Muscle layer of duodenum (tissue), 2 donors: ENCODE data around the gene FBLN5.
"Not testable (repeated sequence)": the region's sequence is repeated elsewhere in the genome, so short reads cannot be mapped to it uniquely, and the experiment has no call there.

Source experiments
- H3K27ac ChIP-seq: one replicate; pipeline ENCODE4 v1.7.0; 2013; ENCODE audit warnings: mild to moderate bottlenecking, low read length
- H3K27me3 ChIP-seq: one replicate; pipeline ENCODE4 v1.7.0; 2013; ENCODE audit warnings: low read depth, mild to moderate bottlenecking, control low read depth, low read length
- H3K36me3 ChIP-seq, 2 donors: one replicate each; pipeline ENCODE4 v1.7.0; 2013; ENCODE audit warnings: low read length in 2 of 2, control low read depth in 1 of 2, mild to moderate bottlenecking in 1 of 2; ENCODE audit not compliant: insufficient read depth in 2 of 2, control insufficient read depth in 1 of 2
- H3K4me1 ChIP-seq, 2 donors: one replicate each; pipeline ENCODE4 v1.7.0; 2013; ENCODE audit warnings: low read length in 2 of 2, mild to moderate bottlenecking in 2 of 2, control low read depth in 1 of 2, moderate library complexity in 1 of 2; ENCODE audit not compliant: insufficient read depth in 2 of 2, control insufficient read depth in 1 of 2
- H3K4me3 ChIP-seq, 2 donors: one replicate each; pipeline ENCODE4 v1.7.0; 2013; ENCODE audit warnings: low read length in 2 of 2, low read depth in 1 of 2, mild to moderate bottlenecking in 1 of 2
- H3K9me3 ChIP-seq, 2 donors: one replicate each; pipeline ENCODE4 v1.7.0; 2013; ENCODE audit warnings: low read length in 2 of 2, control low read depth in 1 of 2, mild to moderate bottlenecking in 1 of 2; ENCODE audit not compliant: control insufficient read depth in 1 of 2
- donor health status: healthy.

Gene FBLN5

GRCh38 chr14:91858536-91859275, 88.8 kb downstream of the FBLN5 start:
- H3K4me1 ChIP-seq = no peaks in the 10 kb centered on the region
- H3K4me3 ChIP-seq = no peak overlapping the region
- H3K27ac ChIP-seq = no peak overlapping the region
- H3K27me3 ChIP-seq = no peaks in the 10 kb centered on the region
- H3K9me3 ChIP-seq = no peaks in the 10 kb centered on the region
- H3K36me3 ChIP-seq = no peaks in the 10 kb centered on the region

DNA sequence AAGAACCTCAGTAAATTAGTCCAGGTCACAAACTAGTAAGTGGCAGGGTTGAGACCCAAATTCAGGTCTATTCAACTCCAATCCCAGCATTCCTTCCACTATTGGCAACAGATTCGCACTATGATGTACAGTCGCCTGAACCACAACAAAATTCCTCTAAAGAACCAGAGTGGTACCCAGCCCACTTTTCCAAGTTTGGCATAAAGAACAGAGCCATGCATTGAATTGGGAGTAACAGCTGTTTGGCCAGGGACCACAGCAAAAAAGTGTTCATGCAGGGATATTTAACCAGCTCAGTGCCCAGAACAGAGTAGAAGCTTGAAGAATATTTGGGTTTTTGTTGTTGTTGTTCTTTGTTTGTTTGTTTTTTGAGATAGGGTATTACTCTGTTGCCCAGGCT, 89.9 kb downstream of the FBLN5 start:
- Histone ChIP-seq H3K4me3 (no peak overlapping the region), H3K27me3 (no peaks in the 10 kb centered on the region), H3K27ac (no peak overlapping the region), H3K4me1 (no peaks in the 10 kb centered on the region), H3K9me3 (no peaks in the 10 kb centered on the region), H3K36me3 (no peaks in the 10 kb centered on the region)

GRCh38 chr14:91854327-91854934, 93.1 kb downstream of the FBLN5 start:
- Histone ChIP-seq H3K9me3 (no peaks in the 10 kb centered on the region), H3K27ac (no peak overlapping the region)

GRCh38 chr14:91851563-91851962, 95.9 kb downstream of the FBLN5 start:
- Histone ChIP-seq H3K4me1 (no peaks in the 10 kb centered on the region), H3K9me3 (no peaks in the 10 kb centered on the region), H3K27ac (no peak overlapping the region), H3K36me3 (no peaks in the 10 kb centered on the region), H3K27me3 (no peaks in the 10 kb centered on the region), H3K4me3 (no peak overlapping the region)

More at GRCh38 chr14:91854327-91854934, 93.1 kb downstream of the FBLN5 start:
- no peaks in the 10 kb centered on the region for H3K36me3 ChIP-seq
- H3K4me1 ChIP-seq = no peaks in the 10 kb centered on the region
- H3K4me3 ChIP-seq = no peak overlapping the region
- no peaks in the 10 kb centered on the region for H3K27me3 ChIP-seq

GRCh38 chr14:91848504-91849001, 98.9 kb downstream of the FBLN5 start:
- no peaks in the 10 kb centered on the region for H3K4me1 ChIP-seq
- H3K36me3 ChIP-seq = no peaks in the 10 kb centered on the region
- H3K27me3 ChIP-seq = no peaks in the 10 kb centered on the region
- H3K9me3 ChIP-seq = no peaks in the 10 kb centered on the region
- no peak overlapping the region for H3K27ac ChIP-seq
- no peak overlapping the region for H3K4me3 ChIP-seq

DNA sequence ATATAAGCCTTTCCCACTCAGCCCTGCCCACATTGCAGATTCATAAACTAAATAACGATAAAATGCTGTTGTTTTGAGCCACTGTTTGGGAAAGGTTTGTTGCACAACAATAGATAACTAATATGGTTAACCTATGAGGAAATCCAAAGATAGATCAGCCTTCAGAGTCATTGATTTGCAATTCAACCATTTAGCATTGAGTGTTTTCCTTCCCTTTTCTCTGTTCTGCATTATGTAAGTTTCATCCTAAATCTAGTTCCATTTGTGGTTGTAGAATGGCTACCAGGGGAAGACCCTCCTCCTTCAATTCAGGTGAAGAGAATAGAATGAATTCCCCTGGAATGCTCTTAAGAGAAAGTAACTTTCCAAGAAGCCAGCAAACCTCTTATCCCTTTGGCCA, 99.8 kb downstream of the FBLN5 start:
- Histone ChIP-seq H3K27ac (no peak overlapping the region), H3K4me1 (no peaks in the 10 kb centered on the region), H3K36me3 (no peaks in the 10 kb centered on the region), H3K9me3 (no peaks in the 10 kb centered on the region), H3K4me3 (no peak overlapping the region), H3K27me3 (no peaks in the 10 kb centered on the region)

GRCh38 chr14:91845652-91846051, 101.8 kb downstream of the FBLN5 start:
- Histone ChIP-seq H3K36me3 (no peaks in the 10 kb centered on the region), H3K27ac (no peak overlapping the region), H3K27me3 (no peaks in the 10 kb centered on the region), H3K4me1 (no peaks in the 10 kb centered on the region), H3K9me3 (no peaks in the 10 kb centered on the region), H3K4me3 (no peak overlapping the region)

DNA sequence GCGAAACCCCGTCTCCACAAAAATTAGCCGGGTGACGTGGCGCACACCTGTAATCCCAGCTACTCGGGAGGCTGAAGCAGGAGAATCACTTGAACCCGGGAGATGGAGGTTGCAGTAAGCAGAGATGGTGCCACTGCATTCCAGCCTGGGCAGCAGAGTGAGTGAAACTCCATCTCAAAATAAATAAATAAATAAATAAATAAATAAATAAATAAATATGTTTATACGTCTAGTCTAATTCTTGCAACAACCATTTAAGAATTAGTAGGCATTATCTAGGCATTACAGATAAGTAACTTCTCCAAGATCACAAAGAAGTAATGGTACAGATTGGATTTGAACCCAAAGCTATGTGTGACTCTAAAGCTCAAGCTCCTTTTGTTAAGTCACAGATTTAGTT, 102.4 kb downstream of the FBLN5 start:
- not testable (repeated sequence) for H3K36me3 ChIP-seq, H3K4me1 ChIP-seq, H3K27ac ChIP-seq, H3K9me3 ChIP-seq, H3K4me3 ChIP-seq, H3K27me3 ChIP-seq

DNA sequence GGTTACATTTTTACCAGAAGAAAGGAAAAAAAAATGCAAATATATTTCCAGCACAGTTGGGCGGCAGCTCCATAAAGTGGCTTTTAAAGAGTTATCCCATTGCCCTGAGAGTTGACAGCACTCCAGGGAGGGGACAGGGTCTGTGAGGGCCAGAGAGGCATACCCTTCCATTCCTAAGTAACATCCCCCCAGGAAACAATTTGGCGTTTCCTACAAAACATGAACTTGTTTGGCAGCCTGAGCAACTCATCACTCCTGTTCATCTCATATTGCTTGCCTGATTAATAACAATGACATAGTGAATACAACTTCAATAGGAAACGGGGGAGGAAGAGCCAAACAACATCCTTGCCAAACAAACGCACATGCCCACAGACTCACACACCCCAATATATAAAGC, 103.5 kb downstream of the FBLN5 start:
- Histone ChIP-seq H3K9me3 (no peaks in the 10 kb centered on the region), H3K36me3 (no peaks in the 10 kb centered on the region), H3K27me3 (no peaks in the 10 kb centered on the region), H3K4me1 (no peaks in the 10 kb centered on the region), H3K4me3 (no peak overlapping the region), H3K27ac (no peak overlapping the region)

GRCh38 chr14:91843437-91843836, 104.1 kb downstream of the FBLN5 start:
- no peaks in the 10 kb centered on the region for H3K9me3 ChIP-seq
- H3K27me3 ChIP-seq = no peaks in the 10 kb centered on the region
- no peaks in the 10 kb centered on the region for H3K4me1 ChIP-seq
- no peak overlapping the region for H3K4me3 ChIP-seq
- no peak overlapping the region for H3K27ac ChIP-seq
- H3K36me3 ChIP-seq = no peaks in the 10 kb centered on the region

GRCh38 chr14:91841065-91841464, 106.4 kb downstream of the FBLN5 start:
- H3K36me3 ChIP-seq = no peaks in the 10 kb centered on the region
- no peak overlapping the region for H3K4me3 ChIP-seq
- H3K27ac ChIP-seq = no peak overlapping the region
- no peaks in the 10 kb centered on the region for H3K27me3 ChIP-seq
- no peaks in the 10 kb centered on the region for H3K9me3 ChIP-seq
- peaks cover 0 to 9% of the 10 kb centered on the region in 2 donors for H3K4me1 ChIP-seq

GRCh38 chr14:91839749-91840148, 107.7 kb downstream of the FBLN5 start:
- peaks cover 0 to 9% of the 10 kb centered on the region in 2 donors for H3K4me1 ChIP-seq
- H3K27ac ChIP-seq = no peak overlapping the region
- no peaks in the 10 kb centered on the region for H3K36me3 ChIP-seq
- H3K9me3 ChIP-seq = no peaks in the 10 kb centered on the region
- H3K4me3 ChIP-seq = no peak overlapping the region
- no peaks in the 10 kb centered on the region for H3K27me3 ChIP-seq
